Measurements from ENCODE around the gene LRRC36. TPM values are rescaled to one million over a fixed set of nuclear protein-coding genes. Genes with fewer than 3 reads are reported as not detected.
"Not testable (repeated sequence)": the region's sequence is repeated elsewhere in the genome, so short reads cannot be mapped to it uniquely, and the experiment has no call there.

The LRRC36 gene
- total RNA-seq, 1 donor from 2014 or later = 0.23 TPM

- intact Hi-C loops (cut with micrococcal nuclease) = no loop called here
- no peaks in the 10 kb centered on the region for H3K9me3 Mint-ChIP-seq
- H3K27ac Mint-ChIP-seq = no peak overlapping the region
- H3K4me1 Mint-ChIP-seq (ENCODE audit: low read depth) = no peaks in the 10 kb centered on the region
- no peak for DNase-seq (ENCODE audit: low spot score)
- H3K4me3 Mint-ChIP-seq = no peak overlapping the region
- H3K36me3 Mint-ChIP-seq (ENCODE audit: low read depth) = no peaks in the 10 kb centered on the region
- H3K27me3 Mint-ChIP-seq (ENCODE audit: insufficient read depth) = no peaks in the 10 kb centered on the region
Observed at GRCh38 chr16:67370661-67371060, 44.0 kb downstream of the LRRC36 start.

GRCh38 chr16:67372664-67373063 lies 46.0 kb downstream of the LRRC36 start:
- Mint-ChIP-seq H3K4me1 (ENCODE audit: low read depth) (no peaks in the 10 kb centered on the region), H3K36me3 (ENCODE audit: low read depth) (no peaks in the 10 kb centered on the region), H3K9me3 (no peaks in the 10 kb centered on the region), H3K4me3 (no peak overlapping the region), H3K27ac (no peak overlapping the region), H3K27me3 (ENCODE audit: insufficient read depth) (peaks cover 2% of the 10 kb centered on the region)
- intact Hi-C loops (cut with micrococcal nuclease) = no loop called here
- DNase-seq (ENCODE audit: low spot score) = no peak

GRCh38 chr16:67376012-67376411 lies 49.4 kb downstream of the LRRC36 start:
- H3K4me1 Mint-ChIP-seq (ENCODE audit: low read depth); H3K9me3 Mint-ChIP-seq; H3K27me3 Mint-ChIP-seq (ENCODE audit: insufficient read depth); intact Hi-C loops (cut with micrococcal nuclease); H3K36me3 Mint-ChIP-seq (ENCODE audit: low read depth); H3K27ac Mint-ChIP-seq; DNase-seq (ENCODE audit: low spot score); H3K4me3 Mint-ChIP-seq: not testable (repeated sequence)

- intact Hi-C loops (cut with micrococcal nuclease) = no loop called here
Observed at GRCh38 chr16:67378642-67379041, 52.0 kb downstream of the LRRC36 start.

GRCh38 chr16:67383284-67383683 lies 56.7 kb downstream of the LRRC36 start:
- Mint-ChIP-seq H3K4me1 (ENCODE audit: low read depth) (no peaks in the 10 kb centered on the region), H3K36me3 (ENCODE audit: low read depth) (no peaks in the 10 kb centered on the region), H3K27ac (no peak overlapping the region), H3K27me3 (ENCODE audit: insufficient read depth) (peaks cover 13% of the 10 kb centered on the region), H3K4me3 (no peak overlapping the region), H3K9me3 (no peaks in the 10 kb centered on the region)
- DNase-seq (ENCODE audit: low spot score) = no peak
- intact Hi-C loops (cut with micrococcal nuclease) = no loop called here

More at GRCh38 chr16:67378642-67379041, 52.0 kb downstream of the LRRC36 start:
- DNase-seq (ENCODE audit: low spot score) = no peak
- H3K27ac Mint-ChIP-seq = no peak overlapping the region
- no peaks in the 10 kb centered on the region for H3K36me3 Mint-ChIP-seq (ENCODE audit: low read depth)
- peaks cover 6% of the 10 kb centered on the region for H3K27me3 Mint-ChIP-seq (ENCODE audit: insufficient read depth)
- no peak overlapping the region for H3K4me3 Mint-ChIP-seq
- no peaks in the 10 kb centered on the region for H3K9me3 Mint-ChIP-seq
- no peaks in the 10 kb centered on the region for H3K4me1 Mint-ChIP-seq (ENCODE audit: low read depth)

GRCh38 chr16:67384778-67385510 lies 58.3 kb downstream of the LRRC36 start:
- no peaks in the 10 kb centered on the region for H3K36me3 Mint-ChIP-seq (ENCODE audit: low read depth)
- H3K4me1 Mint-ChIP-seq (ENCODE audit: low read depth) = no peaks in the 10 kb centered on the region
- no peak overlapping the region for H3K27ac Mint-ChIP-seq
- intact Hi-C loops (cut with micrococcal nuclease) = no loop called here
- H3K4me3 Mint-ChIP-seq = no peak overlapping the region
- no peak for DNase-seq (ENCODE audit: low spot score)
- H3K27me3 Mint-ChIP-seq (ENCODE audit: insufficient read depth) = peaks cover 13% of the 10 kb centered on the region
- no peaks in the 10 kb centered on the region for H3K9me3 Mint-ChIP-seq

- Mint-ChIP-seq H3K9me3 (no peaks in the 10 kb centered on the region), H3K4me3 (no peak overlapping the region), H3K4me1 (ENCODE audit: low read depth) (no peaks in the 10 kb centered on the region), H3K27me3 (ENCODE audit: insufficient read depth) (peaks cover 17% of the 10 kb centered on the region), H3K27ac (no peak overlapping the region), H3K36me3 (ENCODE audit: low read depth) (no peaks in the 10 kb centered on the region)
- no peak for DNase-seq (ENCODE audit: low spot score)
- intact Hi-C loops (cut with micrococcal nuclease) = no loop called here
Observed at GRCh38 chr16:67386861-67387455, 60.3 kb downstream of the LRRC36 start.

GRCh38 chr16:67387479-67388079 lies 61.0 kb downstream of the LRRC36 start:
- intact Hi-C loops (cut with micrococcal nuclease) = no loop called here
- DNase-seq (ENCODE audit: low spot score) = no peak
- Mint-ChIP-seq H3K36me3 (ENCODE audit: low read depth) (no peaks in the 10 kb centered on the region), H3K27me3 (ENCODE audit: insufficient read depth) (peaks cover 23% of the 10 kb centered on the region), H3K9me3 (no peaks in the 10 kb centered on the region), H3K4me1 (ENCODE audit: low read depth) (no peaks in the 10 kb centered on the region), H3K4me3 (no peak overlapping the region), H3K27ac (no peak overlapping the region)

GRCh38 chr16:67388191-67388590 lies 61.6 kb downstream of the LRRC36 start:
- no peak for DNase-seq (ENCODE audit: low spot score)
- H3K4me1 Mint-ChIP-seq (ENCODE audit: low read depth) = no peaks in the 10 kb centered on the region

GRCh38 chr16:67388591-67388990 lies 62.0 kb downstream of the LRRC36 start:
- no peaks in the 10 kb centered on the region for H3K9me3 Mint-ChIP-seq

More at GRCh38 chr16:67388191-67388590, 61.6 kb downstream of the LRRC36 start:
- no peaks in the 10 kb centered on the region for H3K36me3 Mint-ChIP-seq (ENCODE audit: low read depth)
- no peaks in the 10 kb centered on the region for H3K9me3 Mint-ChIP-seq
- H3K27me3 Mint-ChIP-seq (ENCODE audit: insufficient read depth) = peaks cover 26% of the 10 kb centered on the region
- no peak overlapping the region for H3K27ac Mint-ChIP-seq
- H3K4me3 Mint-ChIP-seq = no peak overlapping the region
- intact Hi-C loops (cut with micrococcal nuclease) = no loop called here

GRCh38 chr16:67389911-67390815 lies 63.5 kb downstream of the LRRC36 start:
- H3K27me3 Mint-ChIP-seq (ENCODE audit: insufficient read depth) = peaks cover 37% of the 10 kb centered on the region
- no peak overlapping the region for H3K4me3 Mint-ChIP-seq
- no peak overlapping the region for H3K27ac Mint-ChIP-seq
- no peaks in the 10 kb centered on the region for H3K36me3 Mint-ChIP-seq (ENCODE audit: low read depth)
- peaks cover 6% of the 10 kb centered on the region for H3K4me1 Mint-ChIP-seq (ENCODE audit: low read depth)
- no peak for DNase-seq (ENCODE audit: low spot score)
- no peaks in the 10 kb centered on the region for H3K9me3 Mint-ChIP-seq
- intact Hi-C loops (cut with micrococcal nuclease) = loop anchor here (5.0 kb wide), 1 partner anchor 38 kb away; no protein-coding TSS in a partner anchor

More at GRCh38 chr16:67388591-67388990, 62.0 kb downstream of the LRRC36 start:
- Mint-ChIP-seq H3K27me3 (ENCODE audit: insufficient read depth) (peaks cover 28% of the 10 kb centered on the region), H3K4me1 (ENCODE audit: low read depth) (no peaks in the 10 kb centered on the region), H3K36me3 (ENCODE audit: low read depth) (no peaks in the 10 kb centered on the region), H3K27ac (no peak overlapping the region), H3K4me3 (no peak overlapping the region)
- DNase-seq (ENCODE audit: low spot score) = no peak
- intact Hi-C loops (cut with micrococcal nuclease) = no loop called here

GRCh38 chr16:67390816-67391423 lies 64.3 kb downstream of the LRRC36 start:
- H3K4me3 Mint-ChIP-seq = no peak overlapping the region
- H3K36me3 Mint-ChIP-seq (ENCODE audit: low read depth) = no peaks in the 10 kb centered on the region
- H3K4me1 Mint-ChIP-seq (ENCODE audit: low read depth) = peaks cover 6% of the 10 kb centered on the region
- no peaks in the 10 kb centered on the region for H3K9me3 Mint-ChIP-seq
- intact Hi-C loops (cut with micrococcal nuclease) = loop anchor here (5.0 kb wide), 1 partner anchor 39 kb away; no protein-coding TSS in a partner anchor
- DNase-seq (ENCODE audit: low spot score) = no peak
- peaks cover 37% of the 10 kb centered on the region for H3K27me3 Mint-ChIP-seq (ENCODE audit: insufficient read depth)
- H3K27ac Mint-ChIP-seq = no peak overlapping the region

Measured in activated T-helper 1 cell treated with anti-CD3 and anti-CD28 coated beads, Interleukin-12 subunit alpha, Interleukin-12 subunit beta, Interleukin-2, Interleukin-4 antibody, amounts not matched to agents 30 ng/mL and 10 ng/mL and 1 ng/mL, durations not matched to agents 14 hours and 24 hours and 36 hours (primary cell).